ENCODE data around the gene ADAMTSL2.

The ADAMTSL2 gene

GRCh38 chr9:133569121-133569785, 34.7 kb downstream of the ADAMTSL2 start:
- no peak overlapping the region for H3K4me3 ChIP-seq (ENCODE audit: low read depth, low read length)
- no peak for TF ChIP-seq CTCF (IDR thresholded peaks at IDR 0.05; ENCODE audit: low read depth, low read length)

- no peak overlapping the region for H3K4me3 ChIP-seq (ENCODE audit: low read depth, low read length)
- no peak for TF ChIP-seq CTCF (IDR thresholded peaks at IDR 0.05; ENCODE audit: low read depth, low read length)
Measured at GRCh38 chr9:133569891-133570690, 35.6 kb downstream of the ADAMTSL2 start.

GRCh38 chr9:133570691-133571080, 36.2 kb downstream of the ADAMTSL2 start:
- no peak for TF ChIP-seq CTCF (IDR thresholded peaks at IDR 0.05; ENCODE audit: low read depth, low read length)
- H3K4me3 ChIP-seq (ENCODE audit: low read depth, low read length) = no peak overlapping the region

GRCh38 chr9:133571391-133571890, 36.9 kb downstream of the ADAMTSL2 start:
- H3K4me3 ChIP-seq (ENCODE audit: low read depth, low read length) = no peak overlapping the region
- TF ChIP-seq CTCF (IDR thresholded peaks at IDR 0.05; ENCODE audit: low read depth, low read length) = no peak

- no peak for TF ChIP-seq CTCF (IDR thresholded peaks at IDR 0.05; ENCODE audit: low read depth, low read length)
Measured at GRCh38 chr9:133571896-133572595, 37.5 kb downstream of the ADAMTSL2 start.

GRCh38 chr9:133572821-133573361, 38.4 kb downstream of the ADAMTSL2 start:
- no peak overlapping the region for H3K4me3 ChIP-seq (ENCODE audit: low read depth, low read length)
- TF ChIP-seq CTCF (IDR thresholded peaks at IDR 0.05; ENCODE audit: low read depth, low read length) = no peak

More at GRCh38 chr9:133571896-133572595, 37.5 kb downstream of the ADAMTSL2 start:
- H3K4me3 ChIP-seq (ENCODE audit: low read depth, low read length) = no peak overlapping the region

Data from WI38 (cell line).